Loucy (cell line): ENCODE data around the gene PITPNB.

ENCODE experiments used
- H2AFZ ChIP-seq: fragments of 200-600 bp; sonication (generic); 2 replicates; pipeline ENCODE4 v1.6.0; 2016; ENCODE audit warnings: antibody characterized with exemption, mild to moderate bottlenecking, low read length, moderate library complexity
- H3F3A ChIP-seq: fragments of 200-600 bp; 2 replicates; pipeline ENCODE4 v1.6.0; 2016; ENCODE audit warnings: antibody characterized with exemption, low read depth, mild to moderate bottlenecking
- H3K27me3 ChIP-seq: fragments of 200-600 bp; sonication (generic); 2 replicates; pipeline ENCODE4 v1.6.1; 2014; ENCODE audit warnings: low read length, mild to moderate bottlenecking; ENCODE audit not compliant: insufficient read depth, poor library complexity, severe bottlenecking
- H3K36me3 ChIP-seq: fragments of 200-600 bp; sonication (generic); 2 replicates; pipeline ENCODE4 v1.6.1; 2016; ENCODE audit warnings: low read length; ENCODE audit not compliant: insufficient read depth
- H3K4me1 ChIP-seq: fragments of 200-600 bp; sonication (generic); 2 replicates; pipeline ENCODE4 v1.5.1; 2014; ENCODE audit warnings: low read length, mild to moderate bottlenecking; ENCODE audit not compliant: insufficient read depth, poor library complexity, severe bottlenecking
- H3K4me2 ChIP-seq: fragments of 200-600 bp; sonication (generic); 2 replicates; pipeline ENCODE4 v1.6.0; 2014; ENCODE audit warnings: antibody characterized with exemption, low read length, low read depth, mild to moderate bottlenecking; ENCODE audit not compliant: poor library complexity, severe bottlenecking
- H3K4me3 ChIP-seq: fragments of 200-600 bp; sonication (generic); 2 replicates; pipeline ENCODE4 v1.5.1; 2014; ENCODE audit warnings: low read length, mild to moderate bottlenecking, mixed read lengths; ENCODE audit not compliant: poor library complexity, severe bottlenecking
- H3K79me2 ChIP-seq: fragments of 200-600 bp; sonication (generic); 2 replicates; pipeline ENCODE4 v1.6.1; 2014; ENCODE audit warnings: low read length; ENCODE audit not compliant: insufficient read depth
- H3K9ac ChIP-seq: fragments of 200-600 bp; sonication (generic); 2 replicates; pipeline ENCODE4 v1.6.0; 2014; ENCODE audit warnings: mild to moderate bottlenecking, low read depth, low read length, moderate library complexity; ENCODE audit not compliant: poor library complexity, severe bottlenecking
- H3K9me2 ChIP-seq: fragments of 200-600 bp; sonication (generic); replicated peaks from 2 replicates; pipeline ENCODE4 v1.6.1; 2016; ENCODE audit warnings: low read depth, low read length, mixed read lengths
- H3K9me3 ChIP-seq: fragments of 200-600 bp; sonication (generic); 2 replicates; pipeline ENCODE4 v1.6.1; 2014; ENCODE audit warnings: mild to moderate bottlenecking, antibody characterized with exemption, low read length, low read depth; ENCODE audit not compliant: insufficient read depth
- H4K20me1 ChIP-seq: fragments of 200-600 bp; sonication (generic); 2 replicates; pipeline ENCODE4 v1.6.0; 2014; ENCODE audit warnings: antibody characterized with exemption, low read length, mild to moderate bottlenecking; ENCODE audit not compliant: insufficient read depth, poor library complexity, severe bottlenecking
- EZH2phosphoT487 ChIP-seq: fragments of 200-600 bp; IDR thresholded peaks from 2 replicates; pipeline ENCODE4 v1.6.1; 2018; ENCODE audit warnings: antibody characterized with exemption, mild to moderate bottlenecking, moderate library complexity, borderline replicate concordance
- TF ChIP-seq, protein P1 (sequence below): fragments of 200-600 bp; sonication (generic); conservative IDR thresholded peaks from 2 replicates; pipeline ENCODE4 v1.5.1; 2014; ENCODE audit warnings: mild to moderate bottlenecking, antibody characterized with exemption, low read length

PITPNB gene

DNA sequence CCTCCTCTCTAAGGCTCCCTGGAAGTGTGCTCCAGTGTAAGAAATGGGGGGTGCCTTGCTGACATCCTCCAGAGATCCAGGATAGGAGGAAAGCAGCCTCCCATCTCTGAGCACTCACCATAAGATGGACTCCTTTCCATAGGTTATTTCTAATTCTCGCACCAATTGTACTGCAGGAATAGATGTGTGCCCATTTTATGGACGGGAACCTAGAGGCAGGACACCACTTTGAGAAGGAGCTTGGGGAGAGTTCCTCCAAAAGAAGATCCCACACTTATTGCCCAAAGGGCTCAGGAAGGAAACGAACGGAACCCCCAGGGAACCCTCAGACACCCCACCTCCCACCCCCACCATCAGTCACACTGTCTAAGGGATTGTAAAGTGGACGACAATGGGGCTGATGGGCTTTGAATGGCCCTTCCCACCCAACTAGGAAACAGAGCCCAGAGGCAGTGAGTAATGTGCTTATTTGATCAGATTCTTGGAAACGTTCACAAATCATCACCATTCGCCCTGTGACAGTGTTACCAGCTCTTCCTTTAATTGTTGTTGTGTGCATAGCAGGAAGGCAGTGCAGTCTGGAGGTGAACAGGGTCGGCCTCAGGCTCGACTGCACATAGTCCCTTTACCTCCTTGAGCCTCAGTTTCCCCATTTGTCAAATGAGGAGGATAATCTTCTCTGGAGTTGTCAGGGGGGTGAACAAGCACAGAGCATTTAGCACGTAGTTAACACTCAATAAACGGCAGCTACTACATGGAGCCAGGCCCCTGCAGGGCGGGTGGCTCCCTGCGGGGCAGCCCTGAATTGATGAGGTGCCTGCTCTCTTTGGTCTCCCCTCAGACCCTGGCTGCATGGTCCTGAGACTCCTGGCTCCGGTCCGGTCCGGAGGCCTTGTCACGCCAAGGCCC is 109.1 kb downstream of the PITPNB start:
- H3K4me2 ChIP-seq = no peak overlapping the region
- no peaks in the 10 kb centered on the region for H3K79me2 ChIP-seq
- H3F3A ChIP-seq = no peaks in the 10 kb centered on the region
- no peaks in the 10 kb centered on the region for H3K4me1 ChIP-seq
- no peaks in the 10 kb centered on the region for H4K20me1 ChIP-seq
- no peaks in the 10 kb centered on the region for H3K9me2 ChIP-seq
- H3K27me3 ChIP-seq = no peaks in the 10 kb centered on the region
- no peak overlapping the region for H3K9ac ChIP-seq
- no peak for TF ChIP-seq EZH2phosphoT487
- TF ChIP-seq, protein P1, sequence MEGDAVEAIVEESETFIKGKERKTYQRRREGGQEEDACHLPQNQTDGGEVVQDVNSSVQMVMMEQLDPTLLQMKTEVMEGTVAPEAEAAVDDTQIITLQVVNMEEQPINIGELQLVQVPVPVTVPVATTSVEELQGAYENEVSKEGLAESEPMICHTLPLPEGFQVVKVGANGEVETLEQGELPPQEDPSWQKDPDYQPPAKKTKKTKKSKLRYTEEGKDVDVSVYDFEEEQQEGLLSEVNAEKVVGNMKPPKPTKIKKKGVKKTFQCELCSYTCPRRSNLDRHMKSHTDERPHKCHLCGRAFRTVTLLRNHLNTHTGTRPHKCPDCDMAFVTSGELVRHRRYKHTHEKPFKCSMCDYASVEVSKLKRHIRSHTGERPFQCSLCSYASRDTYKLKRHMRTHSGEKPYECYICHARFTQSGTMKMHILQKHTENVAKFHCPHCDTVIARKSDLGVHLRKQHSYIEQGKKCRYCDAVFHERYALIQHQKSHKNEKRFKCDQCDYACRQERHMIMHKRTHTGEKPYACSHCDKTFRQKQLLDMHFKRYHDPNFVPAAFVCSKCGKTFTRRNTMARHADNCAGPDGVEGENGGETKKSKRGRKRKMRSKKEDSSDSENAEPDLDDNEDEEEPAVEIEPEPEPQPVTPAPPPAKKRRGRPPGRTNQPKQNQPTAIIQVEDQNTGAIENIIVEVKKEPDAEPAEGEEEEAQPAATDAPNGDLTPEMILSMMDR = no peak
- H3K36me3 ChIP-seq = no peaks in the 10 kb centered on the region
- no peaks in the 10 kb centered on the region for H3K9me3 ChIP-seq
- no peak overlapping the region for H3K4me3 ChIP-seq
- no peak overlapping the region for H2AFZ ChIP-seq

GRCh38 chr22:27809226-27809603 is 109.8 kb downstream of the PITPNB start:
- H3K4me1 ChIP-seq = no peaks in the 10 kb centered on the region
- no peak for TF ChIP-seq EZH2phosphoT487
- TF ChIP-seq, protein P1 = no peak
- no peak overlapping the region for H3K4me2 ChIP-seq
- H3K79me2 ChIP-seq = no peaks in the 10 kb centered on the region
- H3K36me3 ChIP-seq = no peaks in the 10 kb centered on the region
- no peaks in the 10 kb centered on the region for H4K20me1 ChIP-seq
- no peaks in the 10 kb centered on the region for H3K9me2 ChIP-seq
- H3K4me3 ChIP-seq = no peak overlapping the region
- H3K27me3 ChIP-seq = no peaks in the 10 kb centered on the region
- H3K9ac ChIP-seq = no peak overlapping the region
- no peaks in the 10 kb centered on the region for H3K9me3 ChIP-seq
- H2AFZ ChIP-seq = no peak overlapping the region
- no peaks in the 10 kb centered on the region for H3F3A ChIP-seq

DNA sequence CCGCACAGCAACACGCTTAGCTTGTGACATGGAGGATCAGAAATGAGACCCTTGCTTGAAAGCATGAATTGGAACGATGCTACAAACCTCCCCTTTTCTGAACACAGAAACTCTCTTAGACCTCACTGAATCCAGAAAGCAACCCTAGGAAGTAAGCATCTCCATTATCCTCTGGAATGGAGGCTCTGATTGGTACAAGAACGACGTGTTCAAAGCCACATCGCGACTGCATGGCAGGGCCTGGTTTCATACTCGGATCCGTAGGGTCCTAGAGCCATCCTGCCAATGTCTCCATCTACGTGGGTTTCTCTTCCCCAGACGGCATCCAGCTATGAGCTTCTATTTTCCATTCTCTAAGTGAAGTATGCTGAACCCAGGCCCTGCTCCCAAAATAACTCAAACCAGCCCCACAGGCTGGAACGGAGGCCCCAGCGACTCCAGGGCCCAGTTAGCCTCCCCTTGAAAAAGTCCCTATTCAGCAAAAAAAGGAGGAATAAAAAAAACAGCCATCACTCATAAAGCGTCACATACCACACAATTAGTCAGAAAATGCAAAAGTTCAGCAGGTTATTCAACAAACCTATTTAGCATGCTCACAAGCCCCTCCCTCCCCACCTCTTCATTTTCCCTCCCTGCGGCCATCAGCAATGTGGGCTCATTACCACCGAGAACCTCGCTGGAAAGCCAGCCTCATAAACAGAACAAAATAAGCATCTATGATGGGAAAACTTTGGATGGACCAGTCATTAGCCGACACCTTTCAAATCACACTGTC is 110.4 kb downstream of the PITPNB start:
- Histone ChIP-seq H3K27me3 (no peaks in the 10 kb centered on the region), H3K9ac (no peak overlapping the region), H3K9me3 (no peaks in the 10 kb centered on the region), H3F3A (no peaks in the 10 kb centered on the region), H3K4me2 (no peak overlapping the region), H2AFZ (no peak overlapping the region), H3K4me3 (no peak overlapping the region), H3K9me2 (no peaks in the 10 kb centered on the region), H3K4me1 (no peaks in the 10 kb centered on the region), H4K20me1 (no peaks in the 10 kb centered on the region), H3K79me2 (no peaks in the 10 kb centered on the region), H3K36me3 (no peaks in the 10 kb centered on the region)
- TF ChIP-seq, protein P1 = no peak
- TF ChIP-seq EZH2phosphoT487 = no peak
